HL-60/S4 treated with retinoic acid at 250 ng/mL for 4 days and 3 days (cell line): ENCODE results near the gene SCGB2B2.
"Not testable (repeated sequence)": the region's sequence is repeated elsewhere in the genome, so short reads cannot be mapped to it uniquely, and the experiment has no call there.

Experiments
- in situ Hi-C: fragments of 300-500 bp; cut with MboI; formaldehyde crosslinking; loops from 2 replicates; pipeline ENCODE4 v1.7.0; 2022; ENCODE audit warnings: low sequenced_read_pairs

SCGB2B2 gene

DNA sequence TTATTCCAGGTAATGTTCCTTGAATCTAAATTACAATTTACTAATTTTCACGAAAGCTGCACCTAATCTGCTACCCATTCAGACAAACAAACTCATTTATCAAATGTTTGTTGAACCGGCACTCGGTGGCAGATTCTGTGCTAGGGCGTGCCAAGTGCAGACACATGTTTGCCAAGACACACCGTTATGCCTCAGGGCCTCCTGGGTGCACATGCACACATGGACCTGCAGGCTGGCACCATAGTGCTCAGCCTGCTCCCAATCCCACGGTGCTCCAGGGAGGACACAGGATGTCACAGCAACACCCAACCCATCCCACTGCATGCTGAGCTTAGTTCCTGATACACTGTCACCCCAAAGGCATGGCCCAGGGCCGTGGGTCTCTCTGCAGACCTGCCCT is 7.7 kb downstream of the SCGB2B2 start:
- in situ Hi-C loops = no loop called here

DNA sequence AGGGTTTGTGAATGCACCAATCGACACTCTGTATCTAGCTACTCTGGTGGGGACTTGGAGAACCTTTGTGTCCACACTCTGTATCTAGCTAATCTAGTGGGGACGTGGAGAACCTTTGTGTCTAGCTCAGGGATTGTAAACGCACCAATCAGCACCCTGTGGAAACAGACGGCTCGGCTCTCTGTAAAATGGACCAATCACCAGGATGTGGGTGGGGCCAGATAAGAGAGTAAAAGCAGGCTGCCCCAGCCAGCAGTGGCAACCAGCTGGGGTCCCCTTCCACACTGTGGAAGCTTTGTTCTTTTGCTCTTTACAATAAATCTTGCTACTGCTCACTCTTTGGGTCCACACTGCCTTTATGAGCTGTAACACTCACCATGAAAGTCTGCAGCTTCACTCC is 8.3 kb downstream of the SCGB2B2 start:
- in situ Hi-C loops = not testable (repeated sequence)

DNA sequence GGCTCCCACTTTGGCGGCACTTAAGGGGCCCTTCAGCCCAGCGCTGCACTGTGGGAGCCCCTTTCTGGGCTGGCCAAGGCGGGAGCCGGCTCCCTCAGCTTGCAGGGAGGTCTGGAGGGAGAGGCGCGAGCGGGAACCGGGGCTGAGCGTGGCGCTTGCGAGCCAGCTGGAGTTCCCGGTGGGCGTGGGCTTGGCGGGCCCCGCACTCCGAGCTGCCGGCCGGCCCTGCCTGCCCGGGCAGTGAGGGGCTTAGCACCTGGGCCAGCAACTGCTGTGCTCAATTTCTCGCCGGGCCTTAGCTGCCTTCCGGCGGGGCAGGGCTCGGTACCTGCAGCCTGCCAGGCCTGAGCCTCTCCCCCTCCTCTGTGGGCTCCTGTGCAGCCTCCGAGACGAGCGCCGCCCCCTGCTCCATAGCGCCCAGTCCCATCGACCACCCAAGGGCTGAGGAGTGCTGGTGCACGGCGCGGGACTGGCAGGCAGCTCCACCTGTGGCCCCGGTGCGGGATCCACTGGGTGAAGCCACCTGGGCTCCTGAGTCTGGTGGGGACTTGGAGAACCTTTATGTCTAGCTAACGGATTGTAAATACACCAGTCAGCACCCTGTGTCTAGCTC is 8.8 kb downstream of the SCGB2B2 start:
- in situ Hi-C loops = not testable (repeated sequence)

DNA sequence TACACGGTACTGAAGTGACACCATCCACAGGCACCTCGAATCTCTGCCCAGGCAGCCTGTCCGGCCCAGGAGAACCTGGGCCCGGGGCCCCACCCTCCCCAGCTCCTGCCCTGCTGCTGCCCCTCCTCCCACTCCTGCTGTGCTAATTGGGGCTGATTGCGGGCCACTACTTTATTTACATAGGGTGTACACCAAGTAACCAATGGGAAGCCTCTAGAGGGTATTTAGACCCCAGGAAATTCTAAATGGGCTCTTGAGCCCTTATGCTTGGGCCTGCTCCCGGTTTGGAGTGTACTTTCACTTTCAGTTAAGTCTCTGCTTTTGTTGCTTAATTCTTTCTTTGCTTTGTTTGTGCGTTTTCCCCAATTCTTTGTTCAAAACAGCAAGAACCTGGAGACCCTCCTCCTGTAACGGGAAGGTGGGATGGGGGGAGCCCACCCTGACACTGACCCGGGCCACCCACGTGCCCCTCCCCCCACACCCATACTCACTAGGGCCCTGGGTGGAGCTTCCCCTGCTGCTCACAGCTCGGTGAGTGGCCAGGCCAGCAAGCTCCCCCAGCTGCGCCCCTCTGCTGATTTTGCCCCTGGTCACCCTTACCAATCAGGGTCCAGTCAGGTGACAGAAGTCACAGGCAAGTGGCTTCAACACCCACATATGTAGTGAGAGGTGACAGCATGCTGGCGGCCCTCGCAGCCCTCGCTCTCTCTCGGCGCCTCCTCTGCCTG is 9.4 kb downstream of the SCGB2B2 start:
- in situ Hi-C loops = no loop called here

DNA sequence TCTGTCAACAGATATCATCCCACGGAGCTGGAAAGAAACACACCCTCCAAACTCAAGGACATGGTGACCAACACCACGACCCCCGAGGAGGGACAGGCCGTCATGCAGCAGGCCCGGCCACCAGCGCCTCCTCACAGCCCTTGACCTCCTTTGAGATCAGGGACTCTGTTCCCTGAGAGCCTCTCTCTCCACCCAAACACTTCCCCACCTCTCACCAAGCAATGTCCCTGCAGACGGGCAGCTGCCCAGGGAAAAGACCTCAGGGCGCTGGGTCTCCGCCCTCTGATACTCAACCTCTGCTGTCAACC is 10.0 kb downstream of the SCGB2B2 start:
- in situ Hi-C loops = no loop called here

DNA sequence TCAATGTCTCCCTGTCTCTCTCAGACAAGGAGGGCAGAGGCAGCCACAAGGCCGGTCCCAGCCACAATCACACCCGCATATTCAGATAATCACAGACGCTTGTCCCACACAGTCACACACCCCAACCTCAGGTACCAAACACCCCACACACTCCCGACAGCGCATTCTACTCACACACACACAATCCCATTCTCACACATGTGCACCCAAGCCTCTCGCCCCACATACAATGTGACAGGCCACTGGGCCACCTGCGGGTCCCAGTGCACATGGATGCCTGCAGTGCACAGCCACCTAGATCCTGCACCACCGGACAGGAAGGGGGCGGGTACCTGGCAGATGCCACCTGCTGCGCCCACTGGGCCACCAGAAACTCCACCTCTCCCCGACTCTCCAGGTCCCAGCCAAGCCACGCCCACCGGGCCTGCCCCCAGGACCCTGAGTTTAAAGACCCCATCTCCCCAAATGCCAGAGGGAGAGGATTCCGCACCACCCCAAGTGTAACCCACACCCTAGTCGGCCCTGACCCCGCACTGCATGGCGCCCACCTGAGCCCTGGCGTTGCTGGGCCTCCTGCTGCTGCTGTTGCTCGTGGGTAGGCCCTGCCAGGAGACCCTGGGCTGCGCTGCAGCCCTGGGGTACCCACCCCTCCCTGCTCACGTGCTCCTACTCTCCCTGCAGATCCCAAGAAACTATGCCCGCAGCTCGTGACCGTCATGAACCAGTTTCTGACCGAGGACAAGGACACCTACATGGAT is 10.6 kb downstream of the SCGB2B2 start:
- in situ Hi-C loops = no loop called here

DNA sequence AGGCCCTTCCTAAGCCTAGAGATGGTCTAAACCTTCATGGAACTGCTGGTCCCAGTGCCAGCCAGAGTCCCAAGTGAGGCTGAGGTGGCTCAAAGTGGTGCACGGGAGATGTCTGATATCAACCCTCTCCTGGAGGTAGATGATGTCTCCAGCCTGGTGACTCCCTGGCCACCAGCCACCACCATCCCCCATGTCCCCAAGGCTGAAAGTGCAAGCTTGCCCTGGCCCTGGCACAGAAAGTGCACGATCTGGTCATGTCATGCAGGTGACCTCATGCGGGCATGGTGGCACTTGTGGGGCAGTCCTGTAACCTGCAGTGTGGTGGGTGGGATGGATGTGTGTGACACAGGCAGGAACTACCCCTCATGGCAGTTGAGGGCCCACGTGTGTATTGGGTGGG is 11.7 kb downstream of the SCGB2B2 start:
- in situ Hi-C loops = not testable (repeated sequence)

DNA sequence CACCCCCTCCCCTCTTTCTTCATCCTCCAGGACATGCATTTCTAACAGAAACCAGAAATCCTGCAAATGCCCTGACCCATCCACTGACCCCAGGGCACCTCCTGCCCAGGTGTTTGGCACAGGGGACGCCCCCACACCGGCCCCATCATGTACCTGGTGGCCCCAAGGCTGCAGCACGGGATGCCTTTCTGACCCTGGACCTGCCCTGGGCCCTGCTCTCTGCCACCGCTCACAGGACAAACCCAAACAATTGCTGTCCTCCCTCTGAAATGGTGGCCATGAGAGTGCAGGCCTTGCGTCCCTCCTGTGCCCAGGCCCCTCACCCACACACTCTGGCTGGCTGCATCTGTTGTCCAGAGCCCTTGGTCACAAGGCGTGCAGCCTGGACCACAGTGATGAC is 12.1 kb downstream of the SCGB2B2 start:
- in situ Hi-C loops = no loop called here

DNA sequence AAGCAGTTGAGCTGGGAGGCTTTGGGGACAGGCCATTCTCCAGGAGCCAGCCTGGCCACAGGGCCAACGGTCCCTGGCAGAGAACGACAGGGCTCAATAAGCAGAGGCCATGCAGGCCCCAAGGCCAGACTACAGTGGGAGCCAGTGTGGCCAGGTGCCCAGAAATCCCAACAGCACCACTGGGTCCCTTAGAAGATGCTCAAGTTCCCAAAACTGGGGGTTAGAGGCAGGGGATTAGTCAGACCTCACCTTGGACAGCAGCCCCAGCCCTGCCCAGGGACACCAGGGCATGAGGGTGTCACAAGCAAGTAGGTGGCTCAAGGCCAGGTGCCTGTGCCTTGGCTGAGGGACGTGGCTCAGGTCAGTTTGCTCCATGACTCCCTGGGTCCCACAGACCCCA is 12.8 kb downstream of the SCGB2B2 start:
- in situ Hi-C loops = no loop called here

DNA sequence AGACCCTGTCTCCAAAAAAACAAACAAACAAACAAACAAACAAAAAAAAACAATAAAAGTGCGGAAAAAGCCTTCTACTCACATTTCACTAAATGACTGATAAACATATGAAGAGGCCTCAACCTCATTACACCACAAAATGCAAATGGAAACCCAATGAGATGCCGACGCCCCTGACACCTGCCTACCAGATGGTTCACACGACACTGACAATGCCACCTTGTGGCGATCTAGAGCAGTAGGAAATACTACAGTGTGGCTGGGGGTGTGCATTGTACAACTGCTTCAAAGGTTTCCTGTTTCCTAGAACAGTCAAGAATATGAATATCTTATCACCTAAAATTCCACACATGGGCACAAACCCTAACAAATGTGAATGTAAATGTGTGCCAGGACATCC is 14.0 kb downstream of the SCGB2B2 start:
- in situ Hi-C loops = no loop called here

DNA sequence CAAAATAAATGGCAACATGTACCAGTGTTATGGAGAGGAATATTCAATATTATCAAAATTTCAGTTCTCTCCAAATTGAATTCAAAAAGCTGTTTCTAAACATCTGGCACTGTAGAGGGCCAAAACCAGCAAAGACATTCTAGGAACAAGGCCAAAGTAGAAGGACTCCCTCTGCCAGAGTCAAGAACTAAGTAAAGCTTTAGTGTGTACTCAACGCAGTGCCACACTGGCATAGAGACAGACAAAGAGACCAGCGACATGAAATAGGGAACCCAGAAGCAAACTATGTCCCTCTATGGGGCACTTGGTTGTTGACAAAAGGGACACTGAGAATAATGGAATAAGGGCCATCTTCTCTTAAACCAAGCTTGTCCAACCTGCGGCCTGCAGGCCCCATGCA is 15.6 kb downstream of the SCGB2B2 start:
- in situ Hi-C loops = no loop called here

DNA sequence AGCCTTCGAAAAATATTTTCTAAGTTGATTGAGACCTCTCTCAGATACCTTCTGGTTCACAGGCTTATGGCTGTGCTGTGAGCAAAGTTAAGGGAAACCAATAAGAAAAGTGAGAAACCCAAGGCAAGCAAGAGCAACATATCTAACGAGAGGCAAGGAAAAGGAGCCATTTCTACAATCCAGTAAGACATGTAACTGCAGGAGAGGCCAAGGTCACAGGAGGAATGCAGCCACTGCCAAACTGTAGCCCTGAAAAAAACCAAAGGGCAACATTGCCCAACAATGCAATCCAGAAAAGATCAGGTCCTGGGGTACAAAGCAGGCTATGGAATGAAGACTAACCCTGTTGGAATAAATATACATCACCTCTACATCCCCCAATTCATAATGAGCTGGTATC is 21.3 kb downstream of the SCGB2B2 start:
- in situ Hi-C loops = no loop called here

DNA sequence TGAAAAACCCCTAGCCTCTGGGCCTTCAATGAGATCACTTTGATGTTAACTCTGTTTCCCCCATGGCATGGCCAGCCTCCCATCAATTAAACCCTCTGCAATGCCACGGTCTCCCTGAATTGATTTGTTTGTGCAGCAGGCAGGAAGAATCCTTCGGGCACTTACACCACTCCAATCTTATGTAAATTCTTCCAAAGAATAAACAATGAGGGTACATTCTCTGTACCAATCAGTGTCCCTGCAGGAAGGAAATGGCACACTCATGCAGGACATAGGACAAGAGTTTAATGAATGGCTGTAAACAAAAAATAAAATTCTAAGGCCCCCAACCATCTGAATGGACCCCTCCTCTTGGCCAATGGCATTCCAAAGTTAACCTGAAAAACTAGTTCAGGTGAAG is 22.2 kb downstream of the SCGB2B2 start:
- in situ Hi-C loops = no loop called here

DNA sequence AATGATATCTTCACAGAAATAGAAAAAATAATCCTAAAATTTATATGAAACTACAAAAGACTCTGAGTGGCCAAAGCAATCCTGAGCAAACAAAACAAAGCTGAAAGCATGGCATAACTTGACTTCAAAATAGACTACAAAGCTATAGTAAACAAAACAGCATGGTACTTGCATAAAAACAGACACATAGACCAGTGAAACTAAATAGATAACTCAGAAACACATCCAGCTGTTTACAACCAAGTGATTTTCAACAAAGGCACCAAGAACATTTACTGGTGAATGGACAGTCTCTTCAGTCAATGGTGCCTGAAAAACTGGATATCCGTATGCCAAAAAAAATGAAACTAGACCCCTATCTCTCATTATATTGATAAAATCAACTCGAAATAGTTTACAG is 25.2 kb downstream of the SCGB2B2 start:
- in situ Hi-C loops = no loop called here

DNA sequence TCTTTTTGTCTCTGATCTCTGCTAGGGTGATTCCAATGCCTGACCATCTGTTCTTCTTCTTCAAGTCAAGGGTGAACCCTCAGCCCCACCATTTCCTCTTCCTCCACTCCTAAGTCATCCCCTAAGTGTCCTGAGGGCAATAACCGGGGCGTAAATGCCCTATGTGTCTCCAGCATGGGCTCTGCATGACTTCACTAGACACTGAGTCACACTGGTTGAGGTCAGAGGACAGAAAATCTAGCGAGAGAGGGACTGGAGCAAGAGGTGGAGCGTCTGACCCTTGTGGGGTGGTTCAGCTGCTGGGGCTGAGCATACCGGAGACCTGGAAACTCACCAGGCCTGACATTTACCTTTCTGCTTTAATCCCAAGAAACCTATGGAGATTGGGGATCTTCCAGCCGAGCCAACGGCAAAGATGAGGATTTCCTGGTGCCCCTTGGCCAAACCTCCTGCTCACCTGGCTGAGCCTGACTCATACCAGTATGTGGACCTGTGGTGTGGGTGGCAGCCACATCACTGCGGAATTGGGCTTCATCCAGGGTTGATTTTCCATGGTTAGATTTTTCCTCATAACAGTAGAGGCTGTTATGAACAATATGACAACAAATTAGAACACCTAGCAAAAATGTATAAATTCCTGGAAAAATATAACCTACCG is 26.9 kb downstream of the SCGB2B2 start:
- in situ Hi-C loops = no loop called here

DNA sequence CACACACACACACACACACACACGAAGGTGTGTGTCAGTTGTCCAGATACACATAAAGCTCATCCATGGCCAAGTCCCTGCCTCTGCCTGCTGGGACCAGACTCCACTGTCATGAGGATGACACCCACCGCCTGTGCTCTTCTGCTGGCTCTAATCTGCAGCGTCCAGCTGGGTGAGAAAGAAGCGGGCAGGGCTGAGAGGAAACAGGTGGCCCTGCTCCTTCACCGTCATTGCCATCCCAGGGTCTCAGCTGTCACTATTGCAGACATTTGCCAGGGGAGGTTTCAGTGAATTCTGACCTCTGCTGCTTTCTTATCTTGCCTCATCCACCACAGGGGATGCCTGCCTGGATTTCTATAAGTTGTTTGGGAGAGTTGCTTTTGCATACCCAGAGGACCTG is 31.4 kb downstream of the SCGB2B2 start:
- in situ Hi-C loops = no loop called here

DNA sequence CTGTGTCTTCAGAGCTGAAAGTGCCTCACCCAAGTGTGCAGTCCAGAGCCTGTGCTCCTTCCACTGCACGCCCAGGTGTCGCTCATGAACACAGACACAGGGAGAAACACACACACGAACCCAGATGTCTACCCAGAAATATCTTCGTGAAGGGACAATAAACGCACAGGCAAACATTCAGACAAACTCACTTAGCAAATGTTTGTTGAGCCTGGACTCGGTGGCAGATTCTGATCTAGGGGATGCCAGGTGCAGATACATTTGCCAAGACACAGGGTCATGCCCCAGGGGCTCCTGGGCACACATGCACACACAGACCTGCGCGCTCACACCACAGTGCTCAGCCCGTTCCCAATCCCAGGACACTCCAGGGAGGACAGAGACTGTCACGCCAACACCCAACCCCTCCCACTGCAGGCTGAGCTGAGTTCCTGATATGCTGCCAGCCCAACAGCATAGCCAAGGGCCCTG is 31.9 kb downstream of the SCGB2B2 start:
- in situ Hi-C loops = no loop called here

DNA sequence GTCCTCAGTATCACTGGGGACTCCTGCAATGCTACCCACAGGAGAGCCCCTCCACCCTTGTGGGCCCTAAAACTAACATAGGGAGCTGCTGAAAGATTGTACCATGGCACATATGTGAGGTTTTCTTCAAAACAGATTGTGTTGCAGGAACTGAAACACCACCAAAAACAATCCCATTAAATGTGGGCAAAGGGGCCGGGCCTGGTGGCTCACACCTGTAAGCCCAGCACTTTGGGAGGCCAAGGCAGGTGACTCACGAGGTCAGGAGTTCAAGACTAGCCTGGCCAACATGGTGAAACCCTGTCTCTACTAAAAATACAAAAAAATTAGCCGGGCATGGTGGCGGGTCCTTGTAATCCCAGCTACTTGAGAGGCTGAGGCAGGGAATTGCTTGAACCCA is 34.7 kb downstream of the SCGB2B2 start:
- in situ Hi-C loops = no loop called here

DNA sequence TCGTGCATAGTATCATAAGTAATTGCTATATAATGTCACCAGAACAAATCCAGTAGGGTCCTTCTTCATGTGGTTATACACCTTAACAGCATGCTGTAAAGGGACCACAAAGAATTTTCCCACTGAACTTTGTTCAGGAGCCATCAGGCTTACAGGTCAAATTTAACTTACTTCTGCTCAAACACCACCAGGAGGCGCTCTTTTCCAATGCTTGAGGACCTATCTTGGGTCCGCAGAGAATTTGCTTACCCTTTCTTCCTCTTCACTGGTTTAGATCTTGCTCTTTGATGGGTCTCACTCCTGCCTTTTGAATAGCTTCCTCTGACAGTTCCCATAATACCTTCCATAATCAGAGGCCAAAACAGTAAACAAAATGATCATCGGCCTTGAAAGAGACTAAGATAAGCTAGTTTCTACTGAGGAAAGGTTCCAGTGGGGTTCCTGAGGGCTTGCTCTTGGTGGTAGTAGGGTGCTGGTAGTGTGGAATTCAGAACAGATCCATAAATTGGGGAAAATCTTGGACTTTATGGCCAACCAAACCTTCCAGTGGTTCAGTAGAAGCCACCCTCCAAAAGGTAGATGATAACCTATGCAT is 37.4 kb downstream of the SCGB2B2 start:
- in situ Hi-C loops = no loop called here

DNA sequence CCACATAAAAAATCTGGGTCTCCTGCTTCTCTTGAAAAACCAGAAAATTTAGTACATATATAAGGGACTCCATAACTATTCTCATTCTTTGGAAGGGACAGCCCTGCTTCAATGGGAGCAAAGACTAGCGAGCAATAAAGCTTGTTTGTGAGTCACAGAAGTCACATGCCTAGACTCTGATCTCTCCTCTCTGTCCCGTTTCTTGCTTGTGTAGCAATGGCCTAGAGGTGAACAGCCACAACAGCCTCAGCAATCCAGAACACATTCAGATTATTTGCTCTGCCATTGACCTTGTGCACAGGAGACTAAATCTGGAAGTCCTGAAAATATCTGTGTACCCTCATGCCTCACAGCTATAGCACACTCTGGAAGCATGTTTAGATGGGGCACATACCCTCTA is 43.2 kb downstream of the SCGB2B2 start:
- in situ Hi-C loops = no loop called here
